ENCODE measurements around the gene DNAJC7. TPM values are rescaled to one million over a fixed set of nuclear protein-coding genes. Genes with fewer than 3 reads are reported as not detected.
"Not testable (repeated sequence)": the region's sequence is repeated elsewhere in the genome, so short reads cannot be mapped to it uniquely, and the experiment has no call there.

The DNAJC7 gene
- total RNA-seq, 6 experiments from 2014 or later = 85.0 to 115 (median 100) TPM

- TF ChIP-seq CTCF (IDR thresholded peaks at IDR 0.05) = peak; percentile 68
- H3K27me3 Mint-ChIP-seq (ENCODE audit: insufficient read depth) = peaks cover 2% of the 10 kb centered on the region
- peaks cover 17% of the 10 kb centered on the region for H3K36me3 Mint-ChIP-seq (ENCODE audit: low read depth)
- H3K27ac Mint-ChIP-seq = peak overlapping the region; percentile 78
- no peaks in the 10 kb centered on the region for H3K9me3 Mint-ChIP-seq
- H3K4me1 Mint-ChIP-seq (ENCODE audit: low read depth) = peaks cover 45% of the 10 kb centered on the region
- peak overlapping the region; percentile 32; the same call in 1 of the 2 replicates for H3K4me3 Mint-ChIP-seq
- DNase-seq = no peak
These were observed 7.9 kb upstream of the DNAJC7 start for GRCh38 chr17:42025191-42025579.

- H3K36me3 Mint-ChIP-seq (ENCODE audit: low read depth) = peaks cover 22% of the 10 kb centered on the region
- H3K27ac Mint-ChIP-seq = peak overlapping the region; percentile 78
- H3K9me3 Mint-ChIP-seq = no peaks in the 10 kb centered on the region
- no peak for DNase-seq
- peaks cover 2% of the 10 kb centered on the region for H3K27me3 Mint-ChIP-seq (ENCODE audit: insufficient read depth)
- H3K4me3 Mint-ChIP-seq = no peak overlapping the region
- TF ChIP-seq CTCF (IDR thresholded peaks at IDR 0.05) = no peak
- peaks cover 55% of the 10 kb centered on the region for H3K4me1 Mint-ChIP-seq (ENCODE audit: low read depth)
These were observed 6.5 kb upstream of the DNAJC7 start for GRCh38 chr17:42023524-42024349.

- peak overlapping the region; percentile 77 for H3K27ac Mint-ChIP-seq
- not testable (repeated sequence) for H3K9me3 Mint-ChIP-seq; DNase-seq; H3K27me3 Mint-ChIP-seq (ENCODE audit: insufficient read depth)
- H3K4me3 Mint-ChIP-seq = peak overlapping the region; percentile 93
- peaks cover 37% of the 10 kb centered on the region for H3K36me3 Mint-ChIP-seq (ENCODE audit: low read depth)
- H3K4me1 Mint-ChIP-seq (ENCODE audit: low read depth) = peaks cover 59% of the 10 kb centered on the region
These were observed 3.6 kb upstream of the DNAJC7 start for GRCh38 chr17:42020845-42021244.

GRCh38 chr17:42019509-42020404 is 2.5 kb upstream of the DNAJC7 start, which contains the start of gene NKIRAS2:
NKIRAS2 (plus strand) TSS chr17:42020090; CDS start chr17:42021578, 1,488 bp downstream.
- peaks cover 57% of the 10 kb centered on the region for H3K4me1 Mint-ChIP-seq (ENCODE audit: low read depth)

GRCh38 chr17:42018988-42019387 is 1.7 kb upstream of the DNAJC7 start:
- peaks cover 50% of the 10 kb centered on the region for H3K4me1 Mint-ChIP-seq (ENCODE audit: low read depth)
- no peaks in the 10 kb centered on the region for H3K9me3 Mint-ChIP-seq
- DNase-seq = no peak
- peaks cover 33% of the 10 kb centered on the region for H3K36me3 Mint-ChIP-seq (ENCODE audit: low read depth)
- H3K4me3 Mint-ChIP-seq = peak overlapping the region; percentile 97
- H3K27me3 Mint-ChIP-seq (ENCODE audit: insufficient read depth) = no peaks in the 10 kb centered on the region; the same call in 1 of the 2 replicates
- TF ChIP-seq CTCF (IDR thresholded peaks at IDR 0.05) = no peak
- H3K27ac Mint-ChIP-seq = peak overlapping the region; percentile 26

More at GRCh38 chr17:42019509-42020404, 2.5 kb upstream of the DNAJC7 start, which contains the start of gene NKIRAS2:
- H3K36me3 Mint-ChIP-seq (ENCODE audit: low read depth) = peaks cover 38% of the 10 kb centered on the region
- TF ChIP-seq CTCF (IDR thresholded peaks at IDR 0.05) = peak; percentile 92
- peak; percentile 90 for DNase-seq
- peak within 1 kb of the TSS; percentile 77 for H3K27ac Mint-ChIP-seq
- H3K27me3 Mint-ChIP-seq (ENCODE audit: insufficient read depth) = no peaks in the 10 kb centered on the region; the same call in 1 of the 2 replicates
- H3K9me3 Mint-ChIP-seq = no peaks in the 10 kb centered on the region
- H3K4me3 Mint-ChIP-seq = peak within 1 kb of the TSS; percentile 97
